Kidney tubule cell (primary cell): Measurements from ENCODE around the gene PDIA5.

ENCODE experiments used
- DNase-seq: peaks from one replicate; pipeline ENCODE4 v3.0.0-alpha.2; 2018; ENCODE audit warnings: low spot score

The PDIA5 gene

DNA sequence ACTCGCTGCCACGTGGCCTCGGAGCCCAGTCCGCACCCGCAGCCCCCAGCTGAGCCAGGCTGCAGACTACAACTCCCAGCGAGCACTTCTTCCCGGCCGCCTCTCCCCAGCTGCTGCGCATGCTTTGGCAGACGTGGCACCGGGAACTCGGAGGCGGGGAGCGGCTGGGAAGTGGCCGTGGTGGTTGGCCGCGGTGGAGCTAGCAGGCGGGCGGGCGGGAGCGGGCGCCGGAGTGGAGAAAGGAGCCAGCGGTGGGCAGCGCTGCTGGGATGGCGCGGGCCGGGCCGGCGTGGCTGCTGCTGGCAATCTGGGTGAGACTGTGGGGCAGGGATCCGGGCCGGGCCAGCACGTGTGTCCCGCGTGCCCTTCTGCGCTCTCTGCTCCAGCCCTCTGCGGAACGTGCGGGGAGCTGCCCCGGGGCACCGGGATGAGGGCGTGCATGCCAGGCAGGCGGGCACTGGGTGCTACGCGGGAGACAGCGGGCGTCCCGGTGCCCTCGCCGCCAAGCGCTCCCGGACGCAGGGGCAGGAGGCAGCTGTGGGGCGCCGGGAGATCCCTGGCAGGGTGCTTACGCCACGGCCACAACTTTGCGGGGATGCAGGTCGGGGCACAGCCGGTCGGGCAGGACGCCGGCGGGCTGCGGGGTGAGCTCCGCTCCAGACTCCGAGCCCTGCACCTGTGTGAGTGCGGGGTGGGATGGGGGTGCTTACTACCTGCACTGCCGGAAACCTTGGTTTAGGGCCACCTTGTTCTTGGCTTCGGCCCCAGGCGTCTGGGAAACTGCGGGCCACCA is at the start of gene PDIA5:
Gene PDIA5 (plus strand): TSS at position 130 of the 793 bp plus-strand sequence. CDS start 140 bp downstream, at position 270.
- DNase-seq = peak; percentile 92

DNA sequence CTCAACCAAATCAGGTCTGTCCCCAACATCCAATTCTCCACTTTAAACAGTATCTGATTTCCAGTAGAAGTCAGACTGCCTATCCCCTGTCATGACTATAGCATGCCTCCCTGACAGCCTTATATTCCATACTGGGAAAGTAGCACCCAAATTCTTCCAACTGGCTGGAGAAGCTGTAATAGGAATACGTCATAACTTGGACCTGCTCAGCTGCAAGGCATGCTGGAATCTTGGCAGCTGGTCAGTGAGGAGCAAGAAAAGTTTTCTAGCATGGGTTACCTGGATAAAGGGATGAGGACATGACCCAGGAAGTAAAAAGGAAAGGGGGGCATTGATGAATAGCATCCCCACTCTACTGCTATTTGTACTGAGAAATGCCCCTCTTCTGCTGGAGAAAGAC is 48.1 kb upstream of the PDIA5 start:
- DNase-seq = no peak

DNA sequence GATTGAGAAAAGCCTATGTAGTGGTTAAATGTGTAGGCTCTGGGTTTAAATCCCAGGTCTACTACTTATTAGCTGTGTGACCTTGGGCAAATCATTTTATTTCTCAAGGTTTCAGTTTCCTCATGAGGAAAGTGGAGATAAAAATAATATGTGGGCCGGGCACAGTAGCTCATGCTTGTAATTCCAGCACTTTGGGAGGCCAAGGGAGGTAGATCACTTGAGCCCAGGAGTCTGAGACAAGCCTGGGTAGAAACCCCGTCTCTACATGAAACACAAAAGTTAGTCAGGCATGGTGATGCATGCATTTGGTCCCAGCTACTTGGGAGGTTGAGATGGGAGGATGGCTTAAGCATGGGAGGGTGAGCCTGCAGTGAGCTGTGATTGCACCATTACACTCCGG is 47.7 kb upstream of the PDIA5 start:
- DNase-seq = peak; percentile 33

DNA sequence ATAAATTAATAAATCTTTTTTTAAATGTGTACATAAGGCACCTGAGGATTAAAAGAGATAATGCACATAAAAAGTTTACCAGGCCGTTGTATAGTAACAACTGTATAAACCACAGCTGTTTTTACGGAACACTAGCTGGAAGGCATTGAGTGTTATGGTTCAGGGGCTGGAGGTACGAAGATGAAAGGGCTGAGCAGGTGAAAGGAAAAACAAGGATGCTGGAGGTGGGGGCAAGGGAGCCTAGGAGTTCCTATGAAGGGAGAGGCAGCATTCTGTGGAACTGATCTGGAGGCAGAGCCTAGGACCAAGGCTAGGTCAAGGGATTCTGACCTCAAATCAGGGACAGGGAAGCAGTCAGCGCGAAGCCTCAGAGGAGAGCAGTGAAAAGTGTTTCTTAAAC is 47.2 kb upstream of the PDIA5 start:
- no peak for DNase-seq

DNA sequence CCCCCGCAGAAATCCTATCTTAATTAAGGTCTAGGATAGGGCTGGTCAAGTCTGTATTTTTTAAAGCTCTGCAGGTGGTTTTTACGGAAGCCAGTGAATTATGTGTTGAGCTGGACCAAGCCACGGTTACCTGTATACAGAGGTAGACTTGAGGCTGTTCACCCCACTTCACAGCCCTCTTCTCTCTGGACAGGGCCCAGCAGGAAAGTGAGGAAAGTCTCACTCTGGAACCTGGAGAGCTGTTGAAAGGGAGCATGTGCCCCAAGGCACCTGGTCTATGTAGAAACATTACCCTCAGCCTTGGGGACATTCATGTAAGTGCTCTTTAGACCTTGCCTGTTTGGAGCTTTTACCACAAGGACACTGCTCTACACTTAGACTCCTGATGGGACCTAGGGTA is 46.1 kb upstream of the PDIA5 start:
- no peak for DNase-seq

DNA sequence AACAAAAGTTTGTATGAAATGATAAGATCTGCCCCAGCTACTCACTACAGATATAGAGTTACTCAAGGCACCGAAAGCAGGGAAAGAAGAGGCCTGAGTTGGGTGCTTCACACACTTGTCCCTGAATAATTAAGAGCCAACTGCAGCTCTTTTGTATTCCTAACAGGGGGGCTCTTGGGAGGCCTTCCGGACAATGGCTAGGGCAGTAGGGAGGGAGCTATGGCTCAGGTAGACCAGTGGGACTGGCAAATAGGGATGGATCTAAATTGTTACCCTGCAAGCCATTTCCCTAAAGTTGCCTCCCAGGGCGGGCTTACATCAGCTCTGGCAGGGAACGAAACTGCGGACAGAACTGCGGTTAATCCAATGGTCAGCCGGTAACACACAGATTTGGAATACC is 45.4 kb upstream of the PDIA5 start:
- DNase-seq = no peak

DNA sequence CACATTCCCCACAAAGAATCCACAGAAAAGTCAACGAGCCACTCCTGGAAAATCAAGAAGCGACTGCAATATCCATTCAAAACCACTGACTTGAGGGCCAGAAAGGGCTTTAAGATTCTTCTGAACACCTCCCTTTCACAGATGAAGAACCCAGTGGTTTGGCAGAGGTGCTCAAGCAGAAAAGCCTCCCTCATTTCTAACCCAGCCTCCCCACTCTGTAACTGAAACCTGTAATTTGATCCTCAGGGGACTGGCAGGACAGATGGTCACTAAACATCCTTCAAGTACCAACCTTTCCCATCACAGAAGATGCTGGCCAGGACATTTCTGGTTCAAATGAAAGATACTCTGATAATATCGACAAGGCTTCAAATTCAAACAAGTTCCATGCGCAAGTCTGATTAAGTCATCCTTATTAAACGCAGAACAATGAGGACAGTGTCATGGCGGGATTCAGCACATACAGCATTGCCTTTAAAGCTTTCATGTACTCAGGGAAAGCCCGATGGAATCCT is 44.8 kb upstream of the PDIA5 start:
- DNase-seq = peak; percentile 19

DNA sequence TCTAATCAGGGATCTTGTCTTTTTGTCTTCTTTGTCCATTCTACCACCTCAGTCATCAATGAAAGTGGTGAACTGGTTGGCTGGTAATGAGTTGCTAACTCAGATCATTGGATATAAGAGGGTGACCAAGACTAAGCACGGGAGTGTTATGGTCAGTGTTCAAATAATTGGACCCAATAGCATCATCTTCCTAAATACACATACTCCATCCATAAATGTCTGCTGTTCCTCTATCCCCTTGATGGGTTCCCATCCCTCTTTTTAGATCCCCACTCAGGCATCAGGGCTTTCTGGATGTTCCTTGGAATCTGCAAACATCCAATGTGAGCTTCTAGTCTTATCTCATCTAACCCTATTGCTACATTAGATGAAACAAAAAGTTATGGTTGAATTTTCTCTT is 42.8 kb upstream of the PDIA5 start:
- DNase-seq = no peak

DNA sequence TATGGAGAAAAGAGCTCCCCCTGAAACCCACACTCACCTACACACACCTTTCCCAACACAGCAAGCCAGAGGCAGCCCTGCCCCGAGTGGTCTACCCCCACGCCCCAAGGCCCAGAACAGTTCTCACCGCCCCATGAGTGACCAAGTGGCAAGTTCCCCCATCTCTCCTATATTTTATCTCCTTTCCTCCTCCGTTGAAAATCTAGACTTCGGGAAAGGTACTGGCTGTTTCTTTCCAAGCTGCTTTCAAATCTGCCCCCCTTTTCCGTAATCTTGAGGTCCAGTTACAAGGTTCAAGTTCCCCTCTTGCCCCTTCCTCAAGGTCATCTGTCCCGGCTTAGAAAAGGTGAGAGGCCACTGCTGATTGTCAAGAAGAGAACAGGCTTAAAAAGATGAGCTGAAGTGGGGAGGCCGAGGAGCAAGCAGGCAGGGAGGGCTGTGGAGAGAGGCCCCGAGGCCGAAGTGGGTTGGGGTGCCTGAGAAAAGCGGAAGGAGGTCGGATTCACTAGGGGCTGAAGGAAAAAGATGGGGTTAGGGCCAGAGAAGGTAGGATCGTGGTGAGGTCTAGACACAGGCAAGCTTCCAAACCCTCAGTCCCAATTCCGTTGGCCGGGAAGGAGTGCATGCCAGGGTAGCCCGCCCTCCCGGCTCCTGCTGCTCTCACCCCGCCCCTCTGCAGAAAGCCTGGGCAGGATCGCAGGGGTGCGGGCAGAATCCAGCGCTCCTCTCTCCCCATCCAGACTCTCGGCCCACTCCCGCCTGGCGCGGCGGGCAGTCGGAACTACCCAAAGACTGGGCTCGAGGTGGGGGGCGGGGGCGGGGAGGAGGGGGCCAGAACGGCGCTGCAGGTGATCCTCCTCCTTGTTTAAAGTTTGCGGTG is 40.9 kb upstream of the PDIA5 start:
- no peak for DNase-seq

DNA sequence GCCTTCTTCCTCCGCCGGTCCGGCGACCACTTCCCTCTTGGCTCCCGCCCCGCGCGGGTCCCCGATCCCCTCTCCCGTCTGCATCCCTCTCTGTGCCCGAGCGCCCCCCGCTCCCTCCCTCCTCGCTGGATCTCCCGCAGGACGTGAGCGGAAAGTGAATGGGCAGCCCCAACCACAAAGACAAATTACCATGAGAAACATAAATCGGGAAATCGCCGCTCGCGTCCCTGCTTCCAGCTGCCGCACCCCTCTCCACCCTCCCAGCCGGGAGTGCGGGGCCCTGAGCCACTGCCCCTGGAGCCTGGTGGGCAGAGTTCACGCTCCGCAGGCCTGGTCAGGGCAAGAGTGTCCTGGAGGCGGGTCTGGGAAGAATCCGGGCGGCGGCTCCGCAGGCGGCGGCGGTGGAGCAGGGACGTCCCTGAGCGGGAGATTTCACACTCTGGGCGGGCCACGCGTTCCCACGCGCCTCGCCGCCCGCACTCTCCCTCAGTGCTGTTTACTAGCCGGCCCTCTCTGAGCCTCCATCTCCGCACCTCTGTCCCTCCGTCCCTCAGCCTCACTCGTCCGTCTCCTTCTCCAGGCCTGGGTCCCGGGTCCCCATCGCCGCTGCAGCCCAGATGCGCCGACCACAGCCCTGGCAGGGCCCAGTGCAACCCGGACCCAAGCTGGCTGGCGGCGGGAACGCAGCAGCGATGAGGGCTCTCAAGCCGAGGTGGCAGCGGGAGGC is 40.1 kb upstream of the PDIA5 start:
- no peak for DNase-seq

DNA sequence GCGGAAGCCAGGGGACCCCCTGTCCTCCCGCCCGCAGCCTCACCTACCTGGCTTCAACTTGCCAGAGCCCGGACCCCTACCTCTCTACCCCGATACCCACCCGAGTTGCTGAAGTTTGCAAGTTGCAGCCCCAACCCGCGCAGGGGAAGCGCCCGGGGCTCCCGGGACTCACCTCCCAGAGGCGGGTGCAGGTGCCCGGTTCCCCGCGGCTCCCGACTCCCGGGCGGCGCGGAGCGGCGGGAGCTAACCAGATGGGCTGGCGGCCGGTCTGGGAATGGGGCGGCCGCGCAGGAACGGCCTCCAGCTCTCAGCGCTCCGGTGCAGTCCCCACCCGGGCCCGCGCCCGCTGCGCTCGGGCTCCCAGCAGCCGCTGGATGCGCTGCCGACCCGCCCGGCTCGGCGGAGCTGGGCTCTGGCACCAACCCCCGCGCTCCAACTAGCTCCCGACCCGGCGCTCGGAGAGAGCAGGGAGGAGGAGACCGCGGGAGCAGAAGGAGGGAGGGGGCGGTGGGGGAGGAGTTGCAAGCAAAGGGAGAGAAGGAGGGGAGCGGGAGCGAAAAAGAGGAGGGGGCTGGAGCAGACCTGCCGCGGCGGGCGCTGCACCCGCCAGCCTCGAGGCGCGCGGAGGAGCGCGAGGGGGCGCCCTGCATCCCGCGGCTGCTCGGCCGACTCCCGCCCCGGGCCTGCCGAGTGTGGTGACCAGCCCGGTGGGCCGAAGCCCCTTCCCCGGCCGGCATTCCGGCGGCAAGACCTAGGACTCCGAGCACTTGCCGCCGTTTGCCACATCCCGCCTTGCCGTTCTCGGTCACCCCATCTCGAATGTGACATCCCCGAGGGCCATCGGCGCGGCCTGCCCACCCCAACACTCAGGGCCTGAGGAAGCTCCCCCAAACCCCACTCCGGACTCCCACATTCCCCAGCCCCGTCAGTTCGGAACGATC is 39.3 kb upstream of the PDIA5 start, which contains the start of gene SEMA5B:
Gene SEMA5B (minus strand): TSS at position 472 of the 941 bp plus-strand sequence. CDS start 66,500 bp downstream, outside the sequence.
- DNase-seq = no peak

DNA sequence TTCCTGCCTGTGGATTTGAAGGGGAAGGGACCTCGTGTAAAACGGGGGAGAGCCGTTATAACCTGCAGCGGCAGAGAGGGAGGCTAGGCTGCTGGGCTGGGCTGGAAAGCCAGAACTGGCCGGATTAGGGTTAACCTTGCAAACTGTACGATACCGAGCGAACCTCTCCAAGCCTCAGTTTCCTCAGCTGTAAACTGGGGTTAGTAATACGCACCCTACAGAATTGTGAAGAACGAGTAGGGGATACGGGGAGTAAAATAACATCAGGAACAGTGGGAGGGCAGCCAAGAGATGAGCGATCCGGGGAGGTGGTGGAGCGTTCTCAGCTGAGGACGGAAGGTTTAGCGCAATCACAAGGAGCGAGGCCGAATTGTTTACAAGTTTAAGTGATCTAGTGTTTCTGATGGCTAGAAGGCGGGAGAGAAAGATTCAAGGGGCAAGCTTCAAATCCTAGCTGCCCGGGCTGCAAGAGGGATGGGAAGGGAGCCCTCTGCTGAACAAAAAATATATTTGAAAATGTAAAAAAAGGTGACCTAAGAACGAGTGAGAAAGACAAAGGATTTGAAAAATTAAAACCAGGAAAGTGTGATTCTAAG is 38.5 kb upstream of the PDIA5 start:
- DNase-seq = peak; percentile 64

DNA sequence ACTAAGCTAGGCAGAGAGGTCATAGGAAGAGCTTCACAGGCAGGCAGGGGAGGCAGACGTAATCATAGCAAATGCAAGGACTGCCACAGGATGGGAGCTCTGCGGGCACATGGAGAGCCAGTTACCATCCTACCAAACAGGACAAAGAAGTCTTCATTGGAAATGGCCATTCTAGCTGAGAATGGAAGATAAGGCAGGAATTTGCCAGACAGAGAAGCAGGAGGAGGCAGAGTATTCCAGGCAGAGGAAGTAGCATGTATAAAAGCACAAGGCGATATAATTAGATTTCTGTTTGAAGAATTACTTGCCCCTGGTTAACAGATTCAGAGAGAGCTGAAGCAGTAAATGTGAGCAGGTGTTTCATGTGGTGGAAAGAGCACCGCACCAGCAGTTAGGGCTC is 35.8 kb upstream of the PDIA5 start:
- DNase-seq = no peak

DNA sequence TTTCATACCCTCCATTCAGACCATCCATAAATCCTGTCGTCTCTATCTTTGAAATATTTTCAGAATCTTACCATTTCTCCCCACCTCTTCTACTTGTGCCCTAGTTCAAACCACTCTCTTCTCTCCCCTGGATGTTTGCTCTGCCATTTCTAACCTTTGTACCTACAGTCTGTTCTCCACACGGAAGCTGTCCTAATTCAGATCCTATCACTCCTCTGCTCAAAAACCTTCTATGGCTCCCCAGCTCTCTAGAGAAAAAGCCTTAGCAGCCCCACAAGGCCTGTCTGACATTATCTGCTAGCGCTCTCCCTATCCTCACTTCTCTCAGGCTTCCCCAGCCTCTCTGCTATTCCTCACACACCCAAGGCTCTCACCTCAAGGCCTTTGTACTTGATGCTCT is 34.8 kb upstream of the PDIA5 start:
- DNase-seq = no peak

DNA sequence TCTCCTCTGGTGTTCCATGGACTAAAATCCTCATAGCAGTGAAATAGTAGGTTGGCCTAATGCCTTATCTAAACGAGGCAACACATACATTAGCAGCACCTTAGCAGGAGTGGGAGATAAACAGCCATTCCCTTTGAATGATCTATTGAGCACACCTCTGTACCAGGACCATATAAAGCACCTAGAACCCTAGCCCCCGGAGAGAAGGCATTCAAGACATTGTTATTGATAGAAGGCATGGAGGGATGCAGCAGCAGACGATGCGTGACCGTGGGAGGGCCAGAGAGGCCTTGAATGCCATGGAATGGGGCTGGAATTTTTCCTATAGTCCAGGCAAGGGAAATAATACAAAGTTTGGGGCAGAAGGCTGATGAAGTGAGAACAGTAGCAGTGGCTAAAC is 32.7 kb upstream of the PDIA5 start:
- DNase-seq = no peak

DNA sequence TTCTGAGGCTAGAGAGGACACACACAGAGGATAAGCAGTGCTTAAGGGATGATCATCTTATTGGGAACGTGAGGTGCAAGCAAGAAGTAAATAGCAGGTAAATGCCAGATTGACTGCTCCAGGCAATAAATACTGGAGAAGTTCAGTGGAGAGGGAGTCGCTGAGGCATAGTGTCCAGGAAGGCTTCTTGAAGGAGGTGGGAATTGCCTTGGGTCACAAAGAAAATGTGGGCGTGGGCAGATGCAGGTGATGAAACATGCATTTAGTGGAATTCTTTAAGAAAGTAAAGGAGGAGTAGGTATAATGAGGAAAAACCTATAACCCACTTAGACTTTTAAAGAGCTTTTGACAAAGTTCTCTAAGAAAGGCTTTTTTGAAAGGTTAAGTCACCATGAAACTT is 31.8 kb upstream of the PDIA5 start:
- no peak for DNase-seq

DNA sequence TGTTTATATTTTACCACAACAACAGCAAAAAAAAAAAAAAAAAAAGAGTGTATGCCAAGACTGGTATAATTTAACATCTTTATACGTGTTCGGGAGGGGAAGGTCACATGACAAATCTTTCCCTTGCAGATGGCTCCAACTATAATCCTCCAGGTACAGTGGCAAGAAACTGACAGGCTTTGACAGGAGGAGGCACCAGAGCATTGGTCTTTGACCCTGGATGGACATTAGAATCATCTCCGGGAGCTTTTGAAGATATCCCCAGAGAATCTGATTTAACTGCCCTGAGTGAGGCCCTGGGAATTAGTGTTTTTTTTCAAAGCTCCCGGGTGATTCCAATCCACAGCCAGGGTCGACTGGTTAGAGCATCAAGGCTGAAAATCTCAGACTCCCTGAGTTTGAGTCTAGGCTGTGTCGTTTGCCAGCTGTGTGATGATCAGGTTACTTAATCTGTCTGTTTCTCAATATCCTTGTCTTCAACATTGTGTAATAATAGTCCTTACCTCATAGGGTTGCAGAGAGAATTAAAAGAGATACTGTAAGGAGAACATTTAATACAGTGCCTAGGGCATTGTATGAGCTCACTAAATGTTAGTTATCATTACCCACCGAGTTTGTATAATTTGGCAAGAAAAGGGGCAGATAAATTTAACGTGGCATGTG is 30.3 kb upstream of the PDIA5 start:
- DNase-seq = no peak

DNA sequence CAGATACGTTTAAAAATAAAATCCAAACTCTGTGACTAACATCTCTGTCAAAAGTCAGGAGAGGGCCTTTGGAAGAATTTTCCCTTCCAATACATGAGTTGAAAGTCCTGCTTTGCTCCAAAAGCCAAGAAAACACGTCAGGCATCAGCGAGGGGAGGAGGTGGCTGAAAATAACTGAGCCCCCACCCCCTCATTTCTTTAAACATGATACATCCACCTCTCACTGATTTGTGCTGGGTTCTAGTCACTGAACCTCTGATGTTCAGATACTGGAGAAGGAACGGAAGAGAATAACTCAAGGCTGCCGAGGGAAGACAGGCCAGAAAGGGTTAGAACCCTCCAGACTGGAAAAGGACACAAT is 29.8 kb upstream of the PDIA5 start:
- no peak for DNase-seq

DNA sequence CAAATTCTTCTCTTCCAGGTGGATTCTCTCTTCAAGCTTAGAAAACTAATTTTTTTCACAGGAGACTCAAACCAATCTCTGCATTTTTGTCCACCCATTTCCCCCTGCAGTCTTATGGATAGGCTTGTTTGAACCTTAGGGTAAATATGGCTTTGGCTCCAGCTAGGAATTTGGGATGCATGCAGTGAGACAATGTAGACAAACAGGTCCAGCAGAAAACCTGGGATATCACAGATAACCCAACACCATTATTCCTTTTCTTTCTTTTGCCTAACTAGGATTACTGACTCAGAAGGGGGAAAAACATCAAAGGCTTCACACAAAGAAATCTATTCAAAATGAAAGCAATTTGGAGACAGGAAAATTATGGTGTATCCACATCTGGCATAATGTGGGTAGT is 28.1 kb upstream of the PDIA5 start:
- no peak for DNase-seq

DNA sequence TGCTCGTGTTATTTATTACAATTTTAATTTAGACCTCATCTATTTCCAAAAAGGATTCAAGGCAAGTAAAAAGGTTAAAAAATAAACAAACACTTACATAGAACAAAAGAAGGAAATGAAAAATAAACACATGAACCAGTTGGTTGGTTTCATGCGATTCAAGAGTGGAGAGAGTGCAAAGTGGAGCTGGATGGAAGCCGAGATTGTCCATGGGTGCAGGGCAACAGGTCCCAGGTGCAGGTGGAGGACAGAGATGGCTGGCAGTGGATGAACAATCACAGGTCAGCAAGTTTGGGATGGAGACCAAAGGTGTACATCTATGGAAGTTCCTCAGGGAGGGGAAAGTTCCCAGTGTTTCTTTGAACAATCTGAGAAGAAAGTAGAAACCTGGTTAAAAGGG is 27.6 kb upstream of the PDIA5 start:
- no peak for DNase-seq
